DND-41 (cell line): Measurements from ENCODE around the gene NF1.
A peak's percentile ranks its signal among the peaks of the same experiment; 100 is the strongest.

Experiments used
- ATAC-seq: fragments of 200-7000 bp; cut with Tn5 transposase; 3 replicates; pipeline ENCODE4 v1.9.1; 2021; ENCODE audit warnings: low read depth; ENCODE audit not compliant: insufficient read depth
- DNase-seq: peaks from one replicate; pipeline ENCODE4 v3.0.0-alpha.2; 2020
- H2AFZ ChIP-seq: 2 replicates; pipeline ENCODE4 v1.6.0; 2012; ENCODE audit warnings: low read depth, low read length
- H3K27ac ChIP-seq: 2 replicates; pipeline ENCODE4 v1.5.1; 2012; ENCODE audit warnings: low read length, inconsistent platforms
- H3K27me3 ChIP-seq: fragments of 200-600 bp; sonication (generic); 2 replicates; pipeline ENCODE4 v1.6.0; 2012; ENCODE audit warnings: low read length, mild to moderate bottlenecking, inconsistent platforms; ENCODE audit not compliant: insufficient read depth, poor library complexity
- H3K36me3 ChIP-seq: 2 replicates; pipeline ENCODE4 v1.5.1; 2012; ENCODE audit warnings: low read length, inconsistent platforms; ENCODE audit not compliant: insufficient read depth
- H3K4me1 ChIP-seq: 2 replicates; pipeline ENCODE4 v1.5.1; 2012; ENCODE audit warnings: mild to moderate bottlenecking, low read length; ENCODE audit not compliant: insufficient read depth
- H3K4me2 ChIP-seq: 2 replicates; pipeline ENCODE4 v1.6.0; 2012; ENCODE audit warnings: mild to moderate bottlenecking, moderate library complexity, low read length, inconsistent platforms; ENCODE audit not compliant: insufficient read depth
- H3K4me3 ChIP-seq, 2 experiments: fragments of 200-600 bp in 1 of 2; shearing (Covaris generic) in 1 of 2; 2 replicates each; pipeline ENCODE4 v1.5.1; 2012 to 2016; ENCODE audit warnings: inconsistent platforms in 2 of 2, low read length in 2 of 2, mild to moderate bottlenecking in 2 of 2, low read depth in 1 of 2, moderate library complexity in 1 of 2
- H3K79me2 ChIP-seq: 2 replicates; pipeline ENCODE4 v1.6.0; 2012; ENCODE audit warnings: low read length, inconsistent platforms; ENCODE audit not compliant: insufficient read depth
- H3K9ac ChIP-seq: 2 replicates; pipeline ENCODE4 v1.6.0; 2012; ENCODE audit warnings: low read depth, mild to moderate bottlenecking, inconsistent platforms, low read length, moderate library complexity
- H3K9me3 ChIP-seq: 2 replicates; pipeline ENCODE4 v1.5.1; 2012; ENCODE audit warnings: low read length, moderate library complexity, mild to moderate bottlenecking, inconsistent platforms; ENCODE audit not compliant: insufficient read depth, severe bottlenecking
- H4K20me1 ChIP-seq: 2 replicates; pipeline ENCODE4 v1.6.0; 2012; ENCODE audit warnings: low read length; ENCODE audit not compliant: insufficient read depth
- EZH2 ChIP-seq: IDR thresholded peaks from 3 replicates; pipeline ENCODE4 v1.6.1; 2012; ENCODE audit warnings: borderline replicate concordance, low read depth, mild to moderate bottlenecking, moderate library complexity, low read length, inconsistent platforms; ENCODE audit not compliant: severe bottlenecking
- TF ChIP-seq, protein P1 (sequence below): IDR thresholded peaks from 2 replicates; pipeline ENCODE4 v1.5.1; 2012; ENCODE audit warnings: borderline replicate concordance, low read length, moderate library complexity, mild to moderate bottlenecking; ENCODE audit not compliant: poor library complexity, severe bottlenecking; ENCODE audit errors: extremely low read depth

Gene NF1

DNA sequence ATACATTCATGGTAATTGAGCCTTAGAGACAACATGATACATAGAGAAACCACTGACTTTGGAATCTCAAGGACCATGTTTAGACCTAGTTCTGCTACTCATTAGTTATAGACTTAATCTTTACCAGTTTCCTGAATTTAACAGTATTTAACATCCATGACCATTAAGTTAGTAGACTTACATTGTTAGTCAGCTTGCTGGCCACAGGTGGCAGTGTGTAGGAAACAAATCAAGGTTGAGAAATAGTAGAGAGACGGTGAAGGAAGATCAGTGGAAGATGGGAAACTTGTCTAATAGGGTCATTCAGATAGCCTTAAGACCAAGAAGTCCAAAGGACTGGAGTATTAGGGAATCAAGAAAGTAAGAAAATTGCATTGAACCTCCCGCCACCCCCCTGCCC lies 171.3 kb downstream of the NF1 start:
- ATAC-seq, result no peak
- Histone ChIP-seq H3K27ac (no peak overlapping the region), H3K9ac (no peak overlapping the region), H3K4me1 (no peaks in the 10 kb centered on the region), H2AFZ (no peak overlapping the region), H3K4me2 (no peak overlapping the region), H3K79me2 (no peaks in the 10 kb centered on the region), H3K9me3 (no peaks in the 10 kb centered on the region), H3K36me3 (peaks cover 72% of the 10 kb centered on the region), H4K20me1 (no peaks in the 10 kb centered on the region), H3K27me3 (no peaks in the 10 kb centered on the region), H3K4me3 (no peak overlapping the region)
- DNase-seq, result no peak
- TF ChIP-seq, protein P1, sequence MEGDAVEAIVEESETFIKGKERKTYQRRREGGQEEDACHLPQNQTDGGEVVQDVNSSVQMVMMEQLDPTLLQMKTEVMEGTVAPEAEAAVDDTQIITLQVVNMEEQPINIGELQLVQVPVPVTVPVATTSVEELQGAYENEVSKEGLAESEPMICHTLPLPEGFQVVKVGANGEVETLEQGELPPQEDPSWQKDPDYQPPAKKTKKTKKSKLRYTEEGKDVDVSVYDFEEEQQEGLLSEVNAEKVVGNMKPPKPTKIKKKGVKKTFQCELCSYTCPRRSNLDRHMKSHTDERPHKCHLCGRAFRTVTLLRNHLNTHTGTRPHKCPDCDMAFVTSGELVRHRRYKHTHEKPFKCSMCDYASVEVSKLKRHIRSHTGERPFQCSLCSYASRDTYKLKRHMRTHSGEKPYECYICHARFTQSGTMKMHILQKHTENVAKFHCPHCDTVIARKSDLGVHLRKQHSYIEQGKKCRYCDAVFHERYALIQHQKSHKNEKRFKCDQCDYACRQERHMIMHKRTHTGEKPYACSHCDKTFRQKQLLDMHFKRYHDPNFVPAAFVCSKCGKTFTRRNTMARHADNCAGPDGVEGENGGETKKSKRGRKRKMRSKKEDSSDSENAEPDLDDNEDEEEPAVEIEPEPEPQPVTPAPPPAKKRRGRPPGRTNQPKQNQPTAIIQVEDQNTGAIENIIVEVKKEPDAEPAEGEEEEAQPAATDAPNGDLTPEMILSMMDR, result peak; percentile 52
- no peak for TF ChIP-seq EZH2

DNA sequence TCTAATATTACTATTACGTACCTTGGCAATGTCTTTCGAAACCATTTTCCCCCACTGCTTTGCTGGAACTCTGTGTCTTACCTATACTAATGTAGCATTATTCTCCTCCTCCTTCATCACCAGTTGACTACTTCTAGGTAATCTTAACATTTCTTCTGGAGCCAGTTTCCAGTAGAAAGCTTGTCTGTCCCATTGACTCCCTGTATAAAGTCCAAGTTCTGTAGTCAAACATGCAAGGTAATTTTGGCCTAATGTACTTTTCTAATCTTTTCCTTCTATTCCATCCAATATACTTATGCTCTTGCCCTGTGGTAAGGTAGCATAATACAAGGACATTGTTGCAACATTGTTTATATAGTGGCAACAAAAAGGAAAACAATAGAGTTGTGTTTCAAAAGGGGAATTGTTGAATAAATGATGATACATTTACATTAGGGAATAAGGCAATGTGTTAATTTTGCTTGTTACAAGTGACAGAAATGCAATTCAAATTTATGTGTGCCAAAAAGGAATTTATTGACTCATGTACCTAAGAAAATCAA lies 174.3 kb downstream of the NF1 start:
- H3K4me2 ChIP-seq, result no peak overlapping the region
- H3K27ac ChIP-seq, result no peak overlapping the region
- peaks cover 69% of the 10 kb centered on the region for H3K36me3 ChIP-seq
- no peak overlapping the region for H3K9ac ChIP-seq
- no peaks in the 10 kb centered on the region for H3K4me1 ChIP-seq
- H2AFZ ChIP-seq, result no peak overlapping the region
- no peak overlapping the region for H3K4me3 ChIP-seq
- TF ChIP-seq EZH2, result no peak
- TF ChIP-seq, protein P1, result no peak
- H3K27me3 ChIP-seq, result no peaks in the 10 kb centered on the region
- no peaks in the 10 kb centered on the region for H3K79me2 ChIP-seq
- no peaks in the 10 kb centered on the region for H3K9me3 ChIP-seq
- DNase-seq (no peak), ATAC-seq (no peak)
- H4K20me1 ChIP-seq, result no peaks in the 10 kb centered on the region

DNA sequence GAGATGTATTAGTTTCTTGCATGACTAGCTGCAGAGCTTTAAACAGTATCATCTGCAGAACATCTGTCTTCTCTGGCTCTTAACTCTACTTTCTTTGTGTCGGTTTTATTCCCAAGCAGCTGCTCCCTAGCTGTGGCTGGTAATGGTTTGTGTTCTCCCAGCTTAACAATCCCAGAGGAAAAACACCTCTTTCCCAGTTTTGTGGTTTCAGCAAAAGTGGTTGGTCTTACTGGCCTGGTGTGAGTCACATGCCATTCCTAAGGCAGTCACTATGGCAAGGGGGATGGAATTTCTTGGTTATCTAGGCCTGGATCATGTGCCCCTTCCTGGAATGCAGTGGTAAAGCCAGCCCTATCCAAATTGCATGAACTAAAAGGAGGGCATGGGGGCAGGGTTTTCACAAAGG lies 174.8 kb downstream of the NF1 start:
- Histone ChIP-seq H3K9ac (no peak overlapping the region), H3K4me2 (no peak overlapping the region), H3K36me3 (peaks cover 72% of the 10 kb centered on the region)

More for the DNA sequence above, 174.8 kb downstream of the NF1 start:
- DNase-seq (no peak), ATAC-seq (no peak)
- H2AFZ ChIP-seq, result no peak overlapping the region
- H3K4me1 ChIP-seq, result no peaks in the 10 kb centered on the region
- H3K27ac ChIP-seq, result no peak overlapping the region
- no peaks in the 10 kb centered on the region for H3K9me3 ChIP-seq
- H3K27me3 ChIP-seq, result no peaks in the 10 kb centered on the region
- no peak for TF ChIP-seq EZH2
- TF ChIP-seq, protein P1, result no peak
- no peaks in the 10 kb centered on the region for H4K20me1 ChIP-seq
- no peaks in the 10 kb centered on the region for H3K79me2 ChIP-seq
- H3K4me3 ChIP-seq, result no peak overlapping the region
